Measurements from ENCODE around the gene PHKG1.
"Not testable (repeated sequence)": the region's sequence is repeated elsewhere in the genome, so short reads cannot be mapped to it uniquely, and the experiment has no call there.

The PHKG1 gene

GRCh38 chr7:56097700-56098099, 4.9 kb upstream of the PHKG1 start:
- H3K4me3 ChIP-seq (ENCODE audit: control insufficient read depth, low read depth, low read length): no peak overlapping the region
- no peak for TF ChIP-seq CTCF (IDR thresholded peaks at IDR 0.05; ENCODE audit: control insufficient read depth, insufficient read depth, low read depth, low read length, missing control alignments)
- peak; percentile 85 for DNase-seq (ENCODE audit: low read depth)

- not testable (repeated sequence) for DNase-seq (ENCODE audit: low read depth); H3K4me3 ChIP-seq (ENCODE audit: control insufficient read depth, low read depth, low read length)
These were observed 364 bp downstream of the PHKG1 start for GRCh38 chr7:56092388-56092787.

- no peak overlapping the region for H3K4me3 ChIP-seq (ENCODE audit: control insufficient read depth, low read depth, low read length)
- DNase-seq (ENCODE audit: low read depth): no peak
- no peak for TF ChIP-seq CTCF (IDR thresholded peaks at IDR 0.05; ENCODE audit: control insufficient read depth, insufficient read depth, low read depth, low read length, missing control alignments)
These were observed 1.2 kb downstream of the PHKG1 start for GRCh38 chr7:56091591-56091990.

- no peak for TF ChIP-seq CTCF (IDR thresholded peaks at IDR 0.05; ENCODE audit: control insufficient read depth, insufficient read depth, low read depth, low read length, missing control alignments)
- H3K4me3 ChIP-seq (ENCODE audit: control insufficient read depth, low read depth, low read length): no peak overlapping the region
- DNase-seq (ENCODE audit: low read depth): no peak
These were observed 5.3 kb downstream of the PHKG1 start for GRCh38 chr7:56087445-56087844.

GRCh38 chr7:56086761-56087160, 6.0 kb downstream of the PHKG1 start:
- DNase-seq (ENCODE audit: low read depth): no peak
- H3K4me3 ChIP-seq (ENCODE audit: control insufficient read depth, low read depth, low read length): no peak overlapping the region
- TF ChIP-seq CTCF (IDR thresholded peaks at IDR 0.05; ENCODE audit: control insufficient read depth, insufficient read depth, low read depth, low read length, missing control alignments): no peak

- H3K4me3 ChIP-seq (ENCODE audit: control insufficient read depth, low read depth, low read length): no peak overlapping the region
- DNase-seq (ENCODE audit: low read depth): no peak
- TF ChIP-seq CTCF (IDR thresholded peaks at IDR 0.05; ENCODE audit: control insufficient read depth, insufficient read depth, low read depth, low read length, missing control alignments): no peak
These were observed 9.5 kb downstream of the PHKG1 start for GRCh38 chr7:56083150-56083785.

- H3K4me3 ChIP-seq (ENCODE audit: control insufficient read depth, low read depth, low read length): no peak overlapping the region
- no peak for TF ChIP-seq CTCF (IDR thresholded peaks at IDR 0.05; ENCODE audit: control insufficient read depth, insufficient read depth, low read depth, low read length, missing control alignments)
- DNase-seq (ENCODE audit: low read depth): no peak
These were observed 11.0 kb downstream of the PHKG1 start for GRCh38 chr7:56081626-56082340.

GRCh38 chr7:56080726-56081435, 11.9 kb downstream of the PHKG1 start:
- DNase-seq (ENCODE audit: low read depth); H3K4me3 ChIP-seq (ENCODE audit: control insufficient read depth, low read depth, low read length): not testable (repeated sequence)

Measured in AG09309 (cell line).